HG03097 (cell line): ENCODE results near the gene CD180.

Experiments used
- ATAC-seq: cut with Tn5 transposase; IDR thresholded peaks from one replicate; pipeline ENCODE4 v1.9.1; 2021; ENCODE audit not compliant: unreplicated experiment, low FRiP score

The CD180 gene

DNA sequence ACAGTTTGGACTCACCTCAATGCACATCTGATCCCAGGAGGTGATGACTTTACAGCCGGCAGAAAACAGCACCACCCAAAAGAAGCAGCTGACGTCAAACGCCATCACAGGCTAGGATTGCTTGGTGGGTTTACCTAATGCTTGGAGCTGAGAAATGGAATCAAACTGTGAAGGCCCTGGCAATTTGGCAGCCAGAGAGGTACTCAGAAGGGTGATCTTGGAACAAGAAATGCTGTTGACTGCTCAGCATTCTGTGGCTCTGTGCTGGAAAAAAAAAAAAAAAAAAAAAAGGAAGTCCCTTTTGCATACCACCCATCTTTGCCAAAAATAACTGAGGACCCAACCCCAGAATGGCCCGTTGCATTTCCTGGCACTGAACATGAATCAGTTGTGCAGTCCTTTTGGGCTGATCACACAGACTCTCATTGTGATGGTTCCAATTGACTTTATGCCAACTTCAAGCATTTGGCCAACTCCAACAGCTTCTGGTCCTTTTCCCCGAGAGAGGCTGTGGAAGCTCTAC is at the start of gene CD180:
Gene CD180 (minus strand): TSS at position 263 of the 523 bp plus-strand sequence. CDS start 158 bp downstream, at position 105.
- no peak for ATAC-seq

DNA sequence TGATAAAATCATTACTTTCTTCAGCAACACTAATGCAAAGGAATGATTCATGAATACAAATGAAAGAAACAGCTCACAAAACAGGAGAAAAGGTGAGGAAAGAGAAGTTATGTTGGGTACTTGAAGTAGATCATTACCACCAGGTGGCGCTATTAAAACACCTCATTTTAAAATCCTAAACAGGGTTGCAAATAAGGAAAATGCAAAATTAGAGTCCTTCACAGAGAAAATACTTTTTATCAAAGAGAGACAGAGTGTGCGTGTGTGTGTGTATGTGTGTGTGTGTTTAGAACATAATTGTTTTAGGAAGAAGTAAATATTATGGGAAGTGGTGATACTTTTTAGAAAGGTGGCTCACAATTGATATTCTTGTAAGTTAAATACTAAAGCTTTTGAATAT is 49.5 kb upstream of the CD180 start:
- ATAC-seq, result no peak

DNA sequence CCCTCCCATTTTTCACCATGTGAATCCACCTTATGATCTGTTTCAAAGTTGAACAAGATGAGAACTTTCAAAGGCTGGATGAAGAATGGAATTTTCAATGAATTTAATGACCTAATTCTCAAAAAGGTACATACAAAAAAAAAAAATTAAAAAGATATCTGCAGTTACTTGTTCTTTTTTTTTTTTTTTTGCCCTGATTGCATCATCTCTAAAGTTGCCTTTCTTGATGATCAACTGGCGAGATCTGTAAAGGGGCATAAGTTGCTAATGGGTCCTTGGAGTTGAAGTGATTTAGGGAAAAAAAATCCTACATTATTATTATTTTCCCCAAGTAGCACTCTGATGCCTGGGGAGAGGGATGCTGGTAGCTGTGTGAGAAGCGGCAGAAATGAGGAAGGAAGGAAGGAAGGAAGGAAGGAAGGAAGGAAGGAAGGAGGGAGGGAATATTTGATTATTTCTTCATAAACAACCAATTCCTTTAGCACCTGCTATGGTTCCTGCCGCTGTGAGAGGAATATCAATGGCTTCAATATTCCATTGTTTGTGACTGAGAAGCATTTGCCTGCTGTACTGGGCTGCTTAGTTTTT is 48.8 kb upstream of the CD180 start:
- ATAC-seq, result no peak

DNA sequence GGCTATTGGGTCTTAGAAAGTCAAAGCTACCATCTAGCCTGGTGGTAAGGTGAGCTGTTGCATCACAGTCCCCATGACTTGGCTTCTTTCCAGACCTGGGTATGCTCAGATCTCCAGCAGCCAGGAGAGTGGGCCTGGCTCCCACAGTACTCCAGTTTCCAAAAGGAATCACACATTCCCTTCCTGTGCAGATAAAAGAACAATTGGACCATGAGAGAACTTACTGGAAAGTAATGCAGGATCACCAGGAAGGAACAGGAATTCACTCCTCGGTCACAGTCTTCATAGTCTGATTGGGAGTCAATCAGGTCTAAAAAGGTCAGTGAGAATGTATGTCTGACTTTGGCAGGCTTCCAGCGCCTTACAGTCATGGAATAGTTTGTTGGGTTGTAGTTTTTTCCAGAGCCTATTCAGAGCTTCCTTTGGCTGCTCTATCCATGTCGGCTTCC is 47.8 kb upstream of the CD180 start:
- no peak for ATAC-seq

DNA sequence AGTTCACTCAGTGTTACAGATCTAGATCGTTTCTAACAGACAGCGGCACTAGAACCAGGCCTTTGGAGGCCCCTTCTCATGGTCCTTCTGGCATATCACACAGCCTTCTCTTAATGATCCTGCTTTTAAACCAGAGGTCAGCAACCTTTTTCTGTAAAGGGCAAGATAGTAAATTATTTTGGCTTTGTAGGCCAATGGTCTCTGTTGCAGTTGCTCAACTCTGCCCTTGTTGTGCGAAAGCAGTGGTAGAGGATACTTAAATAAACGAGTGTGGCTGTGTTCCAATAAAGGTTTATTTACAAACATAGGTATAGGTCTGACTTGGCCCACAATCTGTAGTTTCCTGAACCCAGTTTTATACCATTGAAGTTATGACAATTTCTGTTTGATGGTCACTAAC is 47.3 kb upstream of the CD180 start:
- ATAC-seq, result no peak

DNA sequence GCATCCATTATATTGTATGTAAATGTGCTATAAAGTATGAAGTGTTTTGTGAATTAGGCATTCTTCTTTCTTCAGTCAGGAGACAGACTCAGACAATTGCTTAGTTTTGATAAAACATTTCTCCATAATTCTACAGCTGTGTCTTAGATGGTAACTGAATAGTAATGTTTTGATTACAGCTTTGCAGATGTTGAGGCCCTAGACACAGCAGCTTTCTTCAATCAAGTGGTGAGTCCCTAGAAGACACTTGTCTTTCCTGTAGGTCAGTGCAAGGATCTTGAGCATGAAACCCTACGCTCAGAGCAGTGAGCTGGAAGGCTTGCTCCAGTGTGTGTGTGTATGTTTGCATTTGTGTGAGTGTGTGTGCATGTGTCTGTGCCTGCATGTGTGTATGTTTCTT is 46.8 kb upstream of the CD180 start:
- no peak for ATAC-seq

DNA sequence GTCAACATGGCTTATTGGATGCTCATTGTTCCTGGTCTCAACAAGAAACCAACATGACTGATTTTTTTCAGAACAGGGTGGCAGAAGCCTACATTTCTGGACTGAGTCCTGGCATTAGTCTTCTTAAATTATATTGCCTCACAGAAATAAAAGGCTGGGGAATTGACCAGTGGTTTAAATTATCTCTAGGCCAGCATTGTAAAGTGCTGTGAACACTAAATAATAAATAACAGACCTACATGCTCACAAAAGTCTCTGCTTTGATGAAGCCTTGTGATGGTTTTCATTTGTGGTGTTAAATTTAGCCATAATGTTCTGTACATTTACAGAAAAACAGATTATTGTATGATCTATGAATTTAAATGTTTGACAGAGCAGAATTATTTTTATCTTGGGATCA is 44.7 kb upstream of the CD180 start:
- no peak for ATAC-seq

DNA sequence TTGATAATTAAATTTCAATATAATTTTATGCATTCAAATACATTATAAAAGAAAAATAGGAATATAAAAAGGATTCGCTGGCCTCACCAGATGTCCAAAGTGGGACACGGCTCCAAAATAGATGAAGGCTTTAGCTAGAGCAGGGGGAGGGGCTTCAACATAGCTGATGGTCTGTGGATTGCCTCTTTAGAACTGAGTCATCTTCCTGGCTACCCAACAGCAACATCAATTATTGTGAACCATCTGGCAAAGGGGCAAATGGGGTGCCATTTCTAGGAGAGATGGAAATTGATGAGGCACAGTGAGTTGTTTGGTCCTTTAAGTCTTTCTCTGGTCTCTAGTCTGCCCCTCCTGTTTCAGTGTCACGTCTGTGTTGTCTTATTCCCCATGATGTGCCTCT is 44.2 kb upstream of the CD180 start:
- no peak for ATAC-seq

DNA sequence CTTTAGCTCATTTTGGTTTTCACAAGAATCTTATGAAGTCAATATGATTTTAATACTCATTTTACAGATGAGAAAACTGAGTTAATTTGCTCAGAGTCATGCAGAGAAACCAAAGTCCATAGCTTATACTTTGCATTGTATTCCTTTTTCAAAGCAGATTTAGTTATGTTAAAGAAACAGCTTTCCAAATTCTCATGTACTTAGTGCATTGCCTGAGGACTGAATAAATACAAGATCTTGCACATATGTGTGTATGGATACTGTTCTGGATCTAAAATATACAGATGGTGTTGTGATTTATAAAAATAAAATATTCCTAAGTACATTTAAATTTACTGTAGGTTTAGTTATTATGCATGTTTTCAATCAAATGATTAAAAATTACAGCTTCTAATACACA is 43.5 kb upstream of the CD180 start:
- ATAC-seq, result no peak

DNA sequence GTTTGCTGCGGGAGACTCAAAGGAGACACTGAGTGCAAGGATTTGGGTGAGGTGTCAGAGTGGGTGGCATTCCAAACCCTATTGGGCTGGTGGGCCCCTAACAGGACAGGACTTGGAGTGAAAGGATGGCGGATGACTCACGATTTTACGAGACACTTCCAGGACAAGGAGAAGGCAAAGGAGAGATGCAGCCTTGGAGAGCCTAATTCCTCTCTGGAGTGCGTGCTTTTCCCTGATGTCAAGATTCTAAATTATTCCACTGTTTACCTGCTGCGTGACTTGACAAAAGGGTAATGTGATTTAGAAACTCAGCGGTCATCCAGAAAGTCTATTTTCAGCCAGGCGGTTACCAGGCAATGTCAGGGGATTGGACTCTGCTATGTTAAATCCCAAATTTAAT is 41.6 kb upstream of the CD180 start:
- no peak for ATAC-seq

DNA sequence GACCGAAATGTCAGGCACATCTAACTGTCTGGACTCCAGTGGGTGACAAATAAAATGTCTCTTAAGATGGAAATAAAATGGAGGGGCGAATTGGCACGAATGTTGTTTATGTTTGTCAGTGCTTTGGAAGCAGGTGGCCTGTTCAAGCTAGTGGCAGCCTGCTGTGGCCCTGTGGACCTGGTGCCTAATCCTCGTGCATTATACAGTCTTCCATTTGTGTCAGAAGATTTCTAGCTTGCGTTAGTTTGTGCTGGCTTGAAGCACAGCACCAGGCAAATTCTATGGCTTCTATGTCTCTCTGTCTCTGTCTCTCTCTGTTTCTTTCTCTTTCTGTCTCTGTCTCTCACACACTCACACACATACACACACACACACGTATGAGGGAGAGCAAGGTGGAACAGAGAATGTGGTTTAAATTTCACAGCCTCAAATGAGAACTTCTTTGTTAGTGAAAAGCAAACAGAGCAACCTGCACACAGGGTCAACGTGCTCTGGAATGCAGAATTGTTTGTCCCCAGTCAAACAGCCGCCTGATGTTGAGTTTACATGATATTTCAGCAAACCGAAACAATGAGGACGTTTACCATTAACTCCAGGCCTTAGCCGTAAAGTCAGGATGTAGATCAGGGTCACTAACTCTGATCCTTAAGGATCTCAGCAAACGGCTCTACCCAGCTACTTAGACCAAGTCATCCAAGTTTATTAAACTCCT is 39.0 kb upstream of the CD180 start:
- no peak for ATAC-seq

DNA sequence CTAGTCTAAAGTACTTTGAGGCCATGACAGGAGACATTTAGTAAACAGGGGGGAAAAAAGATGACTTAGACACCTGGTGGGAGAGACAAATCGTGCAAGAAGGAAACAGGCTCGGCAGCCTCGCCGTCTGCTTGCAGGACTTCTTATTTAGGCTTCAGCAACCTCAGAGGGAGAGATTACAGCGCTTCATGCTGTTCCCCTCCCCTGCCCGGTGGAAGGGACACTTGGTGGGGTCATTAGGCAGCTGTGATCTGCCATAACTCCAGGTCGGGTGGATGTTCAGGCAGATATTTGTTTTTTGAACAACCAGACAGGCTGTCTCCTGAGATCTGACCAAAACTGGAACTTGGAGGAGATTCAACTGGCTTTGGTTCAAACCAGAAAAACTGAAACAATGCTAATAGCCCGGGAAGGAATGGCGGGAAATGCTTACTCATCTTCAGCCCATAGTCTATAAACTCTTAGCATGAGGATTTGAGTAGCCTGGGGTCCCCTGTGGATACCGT is 38.1 kb upstream of the CD180 start:
- ATAC-seq, result no peak

DNA sequence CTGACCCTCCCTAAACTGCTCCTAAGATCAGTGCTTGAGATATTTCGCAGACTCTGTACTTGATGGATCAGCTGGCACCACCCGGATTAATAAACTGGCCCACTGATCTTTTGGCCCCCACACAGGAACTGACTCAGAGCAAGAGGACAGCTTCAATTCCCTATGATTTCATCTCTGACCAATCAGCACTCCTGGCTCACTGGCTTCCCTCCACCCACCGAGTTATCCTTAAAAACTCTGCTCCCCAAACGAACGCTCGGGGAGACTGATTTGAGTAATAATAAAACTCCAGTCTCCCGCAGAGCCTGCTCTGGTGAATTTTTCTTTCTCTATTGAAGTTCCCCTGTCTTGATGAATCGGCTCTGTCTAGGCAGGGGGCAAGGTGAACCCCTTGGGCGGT is 36.5 kb upstream of the CD180 start:
- ATAC-seq, result no peak

DNA sequence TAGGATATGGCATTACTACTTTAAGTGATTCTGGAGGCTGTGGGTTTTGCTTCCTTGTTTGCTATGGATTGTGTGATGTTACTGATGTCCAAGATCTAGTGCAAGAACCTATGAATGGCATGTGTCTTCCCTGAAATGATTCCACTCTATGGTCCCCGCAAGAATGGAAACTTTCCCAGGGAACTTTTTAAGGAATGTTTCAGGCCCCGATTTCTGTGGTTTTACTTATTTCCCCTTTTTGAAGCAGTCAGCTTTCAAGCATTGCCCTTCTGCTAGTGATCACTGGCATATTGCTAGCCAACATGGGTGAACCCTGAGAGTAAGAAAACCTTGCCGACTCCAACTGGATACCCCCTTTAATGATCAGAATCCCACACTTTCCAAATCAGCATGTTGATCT is 26.6 kb upstream of the CD180 start:
- no peak for ATAC-seq

DNA sequence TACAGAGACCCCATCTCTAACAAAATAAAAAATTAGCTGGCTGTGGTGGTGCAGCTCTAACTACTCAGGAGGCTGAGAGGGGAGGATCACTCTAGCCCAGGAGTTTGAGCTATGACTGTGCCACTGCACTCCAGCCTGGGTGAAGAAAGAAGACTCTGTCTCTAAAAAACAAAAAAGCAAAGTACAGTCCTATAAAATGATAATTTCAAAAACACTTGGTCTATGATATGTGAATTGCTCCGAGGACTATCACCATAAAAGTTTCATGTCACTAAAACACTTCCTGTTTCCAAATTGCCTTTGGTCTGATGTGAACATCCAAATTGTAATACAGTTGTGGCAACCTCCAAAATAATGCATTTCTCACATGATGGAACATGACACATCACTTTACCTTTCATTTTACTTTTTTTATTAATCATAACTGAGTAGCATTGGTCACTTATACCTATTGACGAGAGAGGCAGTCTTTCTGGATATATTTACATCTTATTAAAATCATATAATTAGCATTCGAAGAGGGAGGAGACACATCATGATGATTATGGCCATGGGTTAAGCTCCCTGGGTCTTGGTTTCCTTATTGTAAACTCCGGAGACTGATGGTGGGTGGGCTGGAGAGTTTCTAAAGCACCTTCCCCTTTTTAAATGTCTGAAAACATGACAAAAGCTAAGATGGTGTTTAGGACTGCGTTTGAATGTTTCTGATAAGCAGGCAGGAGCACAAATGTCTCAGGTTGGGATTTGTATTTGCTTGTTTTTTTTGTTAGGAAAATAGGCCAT is 25.8 kb upstream of the CD180 start:
- peak; percentile 31 for ATAC-seq

DNA sequence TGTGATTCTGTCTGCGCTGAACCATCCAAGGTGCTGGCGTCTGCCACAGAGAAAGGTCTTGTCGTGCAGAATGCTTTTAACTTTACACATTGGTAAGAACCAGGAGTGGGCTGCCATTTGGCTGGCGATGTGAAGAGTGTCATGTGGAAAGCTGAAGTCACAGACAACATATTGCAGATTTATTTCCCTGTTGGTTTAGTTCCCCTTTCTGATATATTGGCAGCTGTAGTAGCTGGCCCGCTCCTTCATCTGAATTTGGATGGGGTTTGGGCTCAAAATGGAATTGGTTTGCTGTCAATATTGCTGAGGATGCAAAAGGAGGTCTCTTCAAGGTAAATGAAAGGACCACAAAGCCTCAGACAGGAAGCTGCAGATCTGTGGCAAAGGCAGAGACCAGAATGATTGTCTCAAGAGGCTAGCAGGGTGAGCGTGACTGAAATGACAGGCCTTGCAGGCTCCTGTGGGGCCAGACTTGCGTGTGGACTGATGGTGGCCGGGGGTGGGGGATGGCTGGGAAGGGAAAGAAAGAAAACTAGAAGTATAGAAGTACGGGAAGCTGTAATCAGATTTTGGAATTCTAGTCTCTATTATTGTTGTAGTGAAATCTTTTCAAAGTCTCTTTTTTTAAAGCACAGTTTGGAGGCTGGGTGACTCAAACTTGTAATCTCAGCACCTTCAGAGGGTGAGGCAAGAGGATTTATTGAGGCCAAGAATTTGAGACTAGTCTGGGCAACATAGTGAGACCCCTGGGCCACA is 25.1 kb upstream of the CD180 start:
- peak; percentile 81 for ATAC-seq

DNA sequence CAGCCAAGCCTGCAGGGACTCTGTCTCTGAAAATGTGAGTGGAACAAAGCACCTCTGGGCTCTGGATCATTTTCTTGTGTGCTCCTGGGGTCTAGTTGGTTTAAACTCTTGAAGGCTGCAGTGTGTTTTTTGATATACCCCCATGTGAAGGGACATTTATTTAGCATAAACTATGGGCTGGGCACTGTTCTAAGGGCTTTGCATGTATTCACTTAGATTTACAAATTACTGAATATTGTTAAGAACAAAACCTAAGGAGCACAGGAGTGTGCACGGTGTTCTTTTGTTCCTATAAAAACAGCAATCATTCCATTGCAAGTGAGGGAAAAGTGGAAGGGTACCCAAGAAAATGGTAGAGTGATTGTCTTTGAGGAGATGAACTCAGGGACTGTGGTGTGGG is 20.0 kb upstream of the CD180 start:
- no peak for ATAC-seq

DNA sequence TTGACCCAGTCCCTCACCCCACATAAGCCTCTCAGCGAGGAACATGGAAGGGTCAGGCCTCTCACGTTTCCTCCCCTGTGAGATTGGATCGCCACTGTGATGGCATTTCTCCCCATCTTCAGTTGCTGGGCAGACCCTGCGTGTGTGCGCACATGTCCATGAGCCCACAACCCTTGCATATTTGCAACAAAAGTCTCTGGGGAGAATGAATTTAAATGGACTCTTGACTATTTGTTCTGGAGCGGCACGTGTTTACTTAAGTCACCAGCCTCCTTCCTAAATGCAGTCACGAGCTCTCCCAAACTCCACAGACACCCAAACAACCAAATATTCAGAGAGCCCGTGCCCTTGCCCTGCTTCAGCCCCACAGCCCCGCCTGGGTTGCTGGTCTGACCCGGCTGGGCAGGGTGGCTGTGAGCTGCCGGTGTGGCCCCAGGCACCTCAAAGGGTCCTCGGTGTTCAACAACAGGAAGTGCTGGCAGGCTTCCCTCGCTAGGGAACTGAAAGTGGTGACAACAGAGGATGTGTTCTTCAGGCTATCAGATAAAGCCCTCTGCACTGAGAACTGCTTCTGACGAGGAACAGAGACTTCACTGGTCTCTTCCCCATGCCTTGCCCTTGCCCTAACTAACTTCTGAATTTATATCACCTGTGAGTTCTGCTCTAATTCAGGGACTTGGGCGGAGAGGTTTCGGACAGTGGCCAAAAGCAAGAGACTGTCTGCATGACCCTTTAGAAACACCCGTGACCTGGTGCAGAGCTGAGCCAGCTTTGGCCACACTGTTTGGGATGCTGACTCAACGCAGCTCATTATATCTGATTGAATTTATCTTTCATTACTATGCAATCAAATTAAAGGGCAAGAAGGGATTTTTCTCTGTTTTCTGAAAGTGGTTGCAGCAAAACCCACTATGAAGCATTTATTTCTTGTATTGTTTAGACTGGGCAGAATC is 19.2 kb upstream of the CD180 start:
- ATAC-seq, result peak; percentile 99

DNA sequence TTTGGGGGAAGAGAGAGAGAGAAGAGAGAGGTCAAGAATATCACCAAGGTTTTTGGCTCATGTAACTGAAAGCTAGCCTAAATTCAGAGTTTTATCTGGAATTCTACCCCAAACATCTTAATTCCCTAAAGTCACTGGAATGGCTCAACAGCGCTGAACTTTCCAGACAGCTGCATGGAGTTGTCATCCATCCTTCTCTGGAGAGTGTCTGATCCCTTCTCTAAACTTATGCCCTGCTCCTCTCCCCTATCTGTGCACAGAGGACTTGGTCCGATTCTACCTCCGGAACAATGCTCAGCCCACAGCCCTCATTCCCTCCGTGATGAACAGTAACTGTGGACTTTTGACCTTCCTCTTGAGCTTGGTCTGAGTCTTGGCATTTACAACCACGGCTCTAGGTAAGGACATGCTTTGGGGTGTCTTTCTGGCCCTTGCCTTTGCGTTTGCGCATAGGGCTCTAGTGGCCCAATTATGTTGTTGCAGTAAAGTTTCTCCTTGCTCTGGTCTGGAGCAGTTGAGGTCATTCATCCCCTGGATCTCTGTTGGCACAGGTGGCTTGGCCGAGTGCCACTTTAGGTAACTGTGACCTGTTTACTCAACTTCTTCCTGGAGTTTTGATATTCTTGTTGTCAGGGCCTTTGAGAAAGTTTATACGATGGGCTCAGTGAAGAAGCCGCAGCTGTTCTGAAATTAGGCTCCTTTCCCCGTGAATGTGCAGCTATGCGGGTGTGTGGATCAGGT is 18.3 kb upstream of the CD180 start:
- ATAC-seq, result no peak
